ENCODE results near the gene AOAH. TPM values are rescaled to one million over a fixed set of nuclear protein-coding genes. Genes with fewer than 3 reads are reported as not detected.
A peak's percentile ranks its signal among the peaks of the same experiment; 100 is the strongest.

The AOAH gene
- total RNA-seq, 2 donors from 2014 or later: 0.70 to 1.6 TPM

DNA sequence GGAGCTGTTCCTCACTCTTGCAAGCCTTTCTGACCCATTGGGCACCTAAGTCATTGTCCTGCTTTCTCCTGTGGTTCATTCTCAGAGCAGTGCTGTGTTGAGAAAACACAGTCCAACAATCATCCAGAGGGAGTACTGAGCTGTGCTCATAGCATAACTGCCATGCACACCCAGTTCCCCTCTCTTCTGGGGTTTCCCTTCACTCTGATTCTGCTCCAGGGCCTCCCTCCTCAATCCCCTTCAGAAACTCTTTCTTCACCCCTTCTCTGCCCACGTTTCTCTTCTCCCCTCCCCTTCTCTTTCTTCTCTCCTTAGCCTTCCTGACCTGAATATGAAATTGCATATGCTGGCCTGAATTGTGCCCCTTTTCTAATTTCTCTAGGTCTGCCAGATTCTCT is 155.8 kb downstream of the AOAH start:
- peaks cover 35% of the 10 kb centered on the region for H3K27me3 ChIP-seq (ENCODE audit: control insufficient read depth, insufficient read depth, low read length, poor library complexity, severe bottlenecking)
- peaks cover 10% of the 10 kb centered on the region for H3K27me3 Mint-ChIP-seq (ENCODE audit: insufficient read depth)
- H3K4me3 ChIP-seq (ENCODE audit: low read length): no peak overlapping the region
- no peaks in the 10 kb centered on the region for H3K36me3 Mint-ChIP-seq (ENCODE audit: low read depth)
- H3K36me3 ChIP-seq (ENCODE audit: control insufficient read depth, insufficient read depth, low read length): no peaks in the 10 kb centered on the region
- H3K9me3 Mint-ChIP-seq: no peaks in the 10 kb centered on the region
- peak overlapping the region; percentile 48 for H3K27ac Mint-ChIP-seq
- peaks cover 12% of the 10 kb centered on the region for H3K4me1 Mint-ChIP-seq
- H3K4me3 Mint-ChIP-seq: no peak overlapping the region
- no peak overlapping the region for H3K27ac ChIP-seq (ENCODE audit: low read depth, low read length)
- TF ChIP-seq, protein P1, sequence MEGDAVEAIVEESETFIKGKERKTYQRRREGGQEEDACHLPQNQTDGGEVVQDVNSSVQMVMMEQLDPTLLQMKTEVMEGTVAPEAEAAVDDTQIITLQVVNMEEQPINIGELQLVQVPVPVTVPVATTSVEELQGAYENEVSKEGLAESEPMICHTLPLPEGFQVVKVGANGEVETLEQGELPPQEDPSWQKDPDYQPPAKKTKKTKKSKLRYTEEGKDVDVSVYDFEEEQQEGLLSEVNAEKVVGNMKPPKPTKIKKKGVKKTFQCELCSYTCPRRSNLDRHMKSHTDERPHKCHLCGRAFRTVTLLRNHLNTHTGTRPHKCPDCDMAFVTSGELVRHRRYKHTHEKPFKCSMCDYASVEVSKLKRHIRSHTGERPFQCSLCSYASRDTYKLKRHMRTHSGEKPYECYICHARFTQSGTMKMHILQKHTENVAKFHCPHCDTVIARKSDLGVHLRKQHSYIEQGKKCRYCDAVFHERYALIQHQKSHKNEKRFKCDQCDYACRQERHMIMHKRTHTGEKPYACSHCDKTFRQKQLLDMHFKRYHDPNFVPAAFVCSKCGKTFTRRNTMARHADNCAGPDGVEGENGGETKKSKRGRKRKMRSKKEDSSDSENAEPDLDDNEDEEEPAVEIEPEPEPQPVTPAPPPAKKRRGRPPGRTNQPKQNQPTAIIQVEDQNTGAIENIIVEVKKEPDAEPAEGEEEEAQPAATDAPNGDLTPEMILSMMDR (conservative IDR thresholded peaks at IDR 0.05): no peak
- no peak for DNase-seq
- H3K9me3 ChIP-seq (ENCODE audit: control insufficient read depth, low read length): no peaks in the 10 kb centered on the region
- WGBS, 2 experiments (ENCODE audit: insufficient coverage in 1 of 2, insufficient read length in 1 of 2): 64 to 83% methylated on average over 1 of the region's 1 CpG
- no peak overlapping the region for H3K9ac ChIP-seq (ENCODE audit: extremely low read depth, low read length, poor library complexity, severe bottlenecking)
- H3K4me1 ChIP-seq (ENCODE audit: control insufficient read depth, insufficient read depth, low read length): no peaks in the 10 kb centered on the region

DNA sequence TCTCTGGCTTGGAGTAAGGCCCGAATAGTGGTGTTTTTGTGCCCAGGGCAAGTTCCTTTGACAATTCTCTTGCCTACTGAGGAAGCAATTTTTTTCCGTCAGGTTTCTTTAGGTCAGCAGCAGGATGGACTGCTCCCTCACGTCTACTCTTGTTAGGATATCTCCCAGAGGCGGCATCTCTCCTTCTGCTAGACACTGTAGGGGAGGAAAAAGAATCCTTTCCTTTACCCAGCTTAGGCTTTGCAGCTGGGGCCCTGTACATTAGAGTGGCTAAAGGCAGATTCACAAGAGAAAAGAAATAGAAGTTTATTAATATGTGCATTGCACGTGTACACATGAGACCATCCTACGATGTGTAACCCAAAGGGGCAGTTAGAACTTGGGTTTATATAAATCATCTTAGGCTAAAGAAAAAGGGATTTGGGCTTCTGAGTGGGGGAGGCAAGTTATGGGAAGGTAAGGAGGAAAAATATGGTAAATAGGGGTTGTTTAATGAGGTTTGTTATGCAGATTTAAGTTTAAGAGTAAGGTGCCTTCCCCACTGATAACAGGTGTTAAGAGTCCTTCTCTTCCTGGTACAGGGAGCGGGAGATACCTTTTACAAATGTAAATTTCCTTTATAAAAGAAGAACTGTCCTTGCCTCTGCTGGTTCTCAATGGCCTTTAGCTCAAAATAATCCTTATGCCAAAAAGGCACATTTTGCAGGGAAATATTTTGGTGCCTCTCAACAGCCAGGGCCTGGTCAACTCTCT is 156.4 kb downstream of the AOAH start:
- H3K27ac Mint-ChIP-seq: no peak overlapping the region

DNA sequence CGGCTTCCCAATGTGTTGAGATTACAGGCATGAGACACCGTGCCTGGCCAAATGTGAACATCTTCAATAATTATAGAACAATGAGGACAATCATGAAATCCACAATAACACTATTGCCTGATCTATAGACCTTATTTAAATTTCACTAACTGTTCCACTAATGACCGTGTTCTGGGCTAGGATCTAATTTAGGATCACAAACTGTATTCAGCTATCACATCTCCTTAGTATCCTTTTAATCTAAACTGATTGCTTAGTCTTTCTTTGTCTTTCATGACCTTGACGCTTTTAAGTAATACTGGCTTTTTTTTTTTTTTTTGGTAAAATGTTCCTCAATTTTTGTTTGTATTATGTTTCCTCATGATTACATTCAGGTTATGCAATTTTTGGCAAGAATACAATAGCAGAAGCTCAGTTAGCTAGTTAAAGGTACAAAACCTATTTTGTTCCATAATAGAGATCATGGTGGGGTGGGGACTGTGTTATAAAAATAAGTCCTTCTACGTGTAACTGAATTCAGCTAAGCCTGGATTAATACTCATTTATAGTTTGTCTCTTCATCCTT is 158.4 kb downstream of the AOAH start:
- Histone ChIP-seq H3K27ac (ENCODE audit: low read depth, low read length) (no peak overlapping the region), H3K36me3 (ENCODE audit: control insufficient read depth, insufficient read depth, low read length) (no peaks in the 10 kb centered on the region), H3K9ac (ENCODE audit: extremely low read depth, low read length, poor library complexity, severe bottlenecking) (no peak overlapping the region), H3K9me3 (ENCODE audit: control insufficient read depth, low read length) (no peaks in the 10 kb centered on the region), H3K4me1 (ENCODE audit: control insufficient read depth, insufficient read depth, low read length) (no peaks in the 10 kb centered on the region), H3K4me3 (ENCODE audit: low read length) (no peak overlapping the region), H3K27me3 (ENCODE audit: control insufficient read depth, insufficient read depth, low read length, poor library complexity, severe bottlenecking) (peaks cover 54% of the 10 kb centered on the region)
- peaks cover 12% of the 10 kb centered on the region for H3K4me1 Mint-ChIP-seq
- no peaks in the 10 kb centered on the region for H3K36me3 Mint-ChIP-seq (ENCODE audit: low read depth)
- TF ChIP-seq, protein P1 (conservative IDR thresholded peaks at IDR 0.05): no peak
- no peak for DNase-seq
- no peaks in the 10 kb centered on the region for H3K9me3 Mint-ChIP-seq
- 94 to 97% methylated on average over 3 to 5 of the region's 5 CpGs for WGBS, 2 experiments (ENCODE audit: insufficient coverage in 1 of 2, insufficient read length in 1 of 2)
- no peak overlapping the region for H3K27ac Mint-ChIP-seq
- H3K27me3 Mint-ChIP-seq (ENCODE audit: insufficient read depth): peaks cover 20% of the 10 kb centered on the region
- H3K4me3 Mint-ChIP-seq: no peak overlapping the region

More for the DNA sequence above, 156.4 kb downstream of the AOAH start:
- Histone ChIP-seq H3K36me3 (ENCODE audit: control insufficient read depth, insufficient read depth, low read length) (no peaks in the 10 kb centered on the region), H3K9me3 (ENCODE audit: control insufficient read depth, low read length) (no peaks in the 10 kb centered on the region), H3K27me3 (ENCODE audit: control insufficient read depth, insufficient read depth, low read length, poor library complexity, severe bottlenecking) (peaks cover 41% of the 10 kb centered on the region), H3K4me3 (ENCODE audit: low read length) (no peak overlapping the region), H3K27ac (ENCODE audit: low read depth, low read length) (no peak overlapping the region), H3K9ac (ENCODE audit: extremely low read depth, low read length, poor library complexity, severe bottlenecking) (no peak overlapping the region), H3K4me1 (ENCODE audit: control insufficient read depth, insufficient read depth, low read length) (no peaks in the 10 kb centered on the region)
- TF ChIP-seq, protein P1 (conservative IDR thresholded peaks at IDR 0.05): no peak
- DNase-seq: no peak
- Mint-ChIP-seq H3K9me3 (no peaks in the 10 kb centered on the region), H3K36me3 (ENCODE audit: low read depth) (no peaks in the 10 kb centered on the region), H3K27me3 (ENCODE audit: insufficient read depth) (peaks cover 12% of the 10 kb centered on the region), H3K4me1 (peaks cover 12% of the 10 kb centered on the region), H3K4me3 (no peak overlapping the region)
- 92 to 100% methylated on average over 4 to 7 of the region's 7 CpGs for WGBS, 2 experiments (ENCODE audit: insufficient coverage in 1 of 2, insufficient read length in 1 of 2)

Data from endodermal cell (in vitro differentiated cells).